Chondrocyte (in vitro differentiated cells): ENCODE measurements around the gene NFATC4. TPM values are rescaled to one million over a fixed set of nuclear protein-coding genes. Genes with fewer than 3 reads are reported as not detected.

Experiments
- DNase-seq: peaks from one replicate; pipeline ENCODE4 v3.0.0; 2021; ENCODE audit warnings: mixed read lengths, low spot score
- H3K27ac Mint-ChIP-seq: one replicate; pipeline ENCODE4 v1.8.0; 2021; ENCODE audit warnings: mild to moderate bottlenecking, moderate library complexity, mixed read lengths; ENCODE audit not compliant: unreplicated experiment
- H3K27me3 Mint-ChIP-seq: 2 replicates; pipeline ENCODE4 v1.8.0; 2021; ENCODE audit warnings: low read depth, mixed read lengths
- H3K36me3 Mint-ChIP-seq: 2 replicates; pipeline ENCODE4 v1.8.0; 2021; ENCODE audit warnings: low read depth, mixed read lengths
- H3K4me1 Mint-ChIP-seq: 2 replicates; pipeline ENCODE4 v1.8.0; 2021; ENCODE audit warnings: low read depth, mild to moderate bottlenecking, mixed read lengths
- H3K4me3 Mint-ChIP-seq: one replicate; pipeline ENCODE4 v1.8.0; 2021; ENCODE audit warnings: mild to moderate bottlenecking, moderate library complexity, mixed read lengths; ENCODE audit not compliant: unreplicated experiment
- H3K9me3 Mint-ChIP-seq: 2 replicates; pipeline ENCODE4 v1.8.0; 2021; ENCODE audit warnings: low read depth, mixed read lengths
- total RNA-seq: library from RNA; stranded (reverse); gene quantifications from 3 replicates; pipeline ENCODE4 v1.2.1, GENCODE V29; 2021
- TF ChIP-seq, protein P1 (sequence below): fragments of 200-600 bp; sonication (generic); IDR thresholded peaks from 2 replicates; pipeline ENCODE4 v1.5.0; 2021; ENCODE audit warnings: antibody characterized with exemption, mild to moderate bottlenecking, moderate library complexity

NFATC4 gene
- total RNA-seq, 1 donor from 2014 or later = 97.7 TPM

DNA sequence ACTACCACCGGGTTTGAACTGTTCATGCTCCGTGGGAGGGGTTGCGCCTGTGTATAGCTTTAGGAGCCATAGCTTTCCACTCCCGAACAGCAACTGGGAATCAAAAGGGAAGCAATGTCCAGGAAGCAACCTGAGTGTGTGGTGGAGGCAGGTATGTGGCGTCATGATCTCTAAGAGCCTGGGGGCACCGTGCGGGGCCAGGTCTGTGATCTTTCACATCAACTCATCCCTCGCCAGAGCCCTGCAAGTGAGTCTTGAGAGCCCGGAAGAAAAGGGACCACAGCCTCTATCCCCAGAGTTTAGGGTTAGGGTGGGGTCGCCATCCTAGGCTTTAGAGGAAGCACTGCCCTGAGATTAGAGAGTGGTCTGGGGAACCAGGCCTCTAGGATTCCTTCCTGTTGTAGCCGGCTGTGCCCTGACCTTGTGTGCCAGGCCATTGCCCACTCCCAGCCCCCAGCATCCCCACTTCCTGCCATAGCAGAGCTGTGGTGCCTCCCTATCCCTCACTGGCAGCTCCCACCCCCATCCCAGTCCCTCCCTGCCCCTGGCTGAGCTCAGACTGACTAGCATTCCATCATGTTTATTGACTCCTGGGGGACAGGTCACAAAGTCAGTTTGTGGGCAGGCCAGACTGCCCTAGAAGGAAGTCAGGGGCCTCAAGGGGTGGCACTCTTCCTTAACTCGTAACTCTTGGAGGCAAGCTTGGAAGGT lies 32.4 kb upstream of the NFATC4 start:
- Mint-ChIP-seq H3K4me3 (peak overlapping the region; percentile 59), H3K4me1 (peaks cover 33% of the 10 kb centered on the region), H3K36me3 (no peaks in the 10 kb centered on the region), H3K27ac (no peak overlapping the region), H3K27me3 (peaks cover 18% of the 10 kb centered on the region), H3K9me3 (no peaks in the 10 kb centered on the region)
- no peak for DNase-seq
- TF ChIP-seq, protein P1, sequence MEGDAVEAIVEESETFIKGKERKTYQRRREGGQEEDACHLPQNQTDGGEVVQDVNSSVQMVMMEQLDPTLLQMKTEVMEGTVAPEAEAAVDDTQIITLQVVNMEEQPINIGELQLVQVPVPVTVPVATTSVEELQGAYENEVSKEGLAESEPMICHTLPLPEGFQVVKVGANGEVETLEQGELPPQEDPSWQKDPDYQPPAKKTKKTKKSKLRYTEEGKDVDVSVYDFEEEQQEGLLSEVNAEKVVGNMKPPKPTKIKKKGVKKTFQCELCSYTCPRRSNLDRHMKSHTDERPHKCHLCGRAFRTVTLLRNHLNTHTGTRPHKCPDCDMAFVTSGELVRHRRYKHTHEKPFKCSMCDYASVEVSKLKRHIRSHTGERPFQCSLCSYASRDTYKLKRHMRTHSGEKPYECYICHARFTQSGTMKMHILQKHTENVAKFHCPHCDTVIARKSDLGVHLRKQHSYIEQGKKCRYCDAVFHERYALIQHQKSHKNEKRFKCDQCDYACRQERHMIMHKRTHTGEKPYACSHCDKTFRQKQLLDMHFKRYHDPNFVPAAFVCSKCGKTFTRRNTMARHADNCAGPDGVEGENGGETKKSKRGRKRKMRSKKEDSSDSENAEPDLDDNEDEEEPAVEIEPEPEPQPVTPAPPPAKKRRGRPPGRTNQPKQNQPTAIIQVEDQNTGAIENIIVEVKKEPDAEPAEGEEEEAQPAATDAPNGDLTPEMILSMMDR = no peak

DNA sequence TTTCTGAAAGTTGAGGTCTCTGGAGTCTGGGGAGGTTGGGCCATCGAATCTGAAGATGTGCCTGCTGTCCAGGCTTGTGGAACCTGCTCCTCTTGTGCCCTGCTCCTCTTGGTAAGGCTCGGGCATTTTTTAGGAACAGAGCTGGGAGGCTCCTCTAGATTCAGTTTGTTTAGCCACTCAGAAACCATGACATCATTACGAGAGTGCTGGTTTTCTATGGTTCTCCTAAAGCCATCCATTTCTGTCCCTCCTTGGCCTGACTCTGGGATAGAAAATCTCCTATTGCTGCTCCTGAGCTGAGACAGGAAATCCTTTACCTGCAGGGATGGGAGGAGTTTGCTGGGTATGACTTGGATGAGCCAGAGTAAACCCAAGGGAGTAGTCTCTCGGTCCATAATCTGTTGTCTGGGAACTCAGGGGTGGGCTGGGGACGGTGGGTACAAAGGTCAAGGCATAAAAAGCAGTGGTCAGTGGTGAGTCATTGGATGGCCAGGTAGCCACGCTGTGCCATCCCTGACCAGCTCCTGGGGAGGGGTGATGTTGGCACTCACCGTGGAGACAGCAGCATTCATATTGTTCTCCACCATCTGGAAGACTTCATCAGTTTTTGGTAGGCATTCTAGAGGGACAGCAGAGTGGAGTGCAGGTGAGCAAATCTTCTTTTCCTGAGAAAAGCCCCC lies 30.7 kb upstream of the NFATC4 start:
- DNase-seq = no peak
- no peaks in the 10 kb centered on the region for H3K9me3 Mint-ChIP-seq

DNA sequence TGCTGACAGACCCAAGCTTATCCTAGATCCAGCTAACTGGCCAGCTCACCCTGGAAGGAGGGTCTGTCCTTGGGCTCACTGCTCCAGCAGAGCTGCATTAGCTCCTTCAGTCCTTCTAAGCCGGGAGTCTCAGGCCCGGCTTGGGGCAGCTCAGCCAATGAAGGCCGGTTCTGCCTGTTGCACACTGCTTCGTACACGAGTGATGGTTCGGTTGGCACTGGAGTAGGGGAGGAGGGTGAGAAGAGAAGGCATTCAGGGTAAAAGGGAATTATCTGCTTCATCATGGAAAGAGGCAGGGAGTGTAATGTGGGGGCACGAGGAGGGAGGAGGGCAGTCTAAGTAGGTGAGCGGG lies 30.2 kb upstream of the NFATC4 start:
- Mint-ChIP-seq H3K27ac (no peak overlapping the region), H3K9me3 (no peaks in the 10 kb centered on the region), H3K27me3 (peaks cover 15% of the 10 kb centered on the region), H3K4me3 (no peak overlapping the region), H3K36me3 (no peaks in the 10 kb centered on the region), H3K4me1 (peaks cover 27% of the 10 kb centered on the region)
- no peak for DNase-seq
- TF ChIP-seq, protein P1 = no peak

More for the DNA sequence above, 30.7 kb upstream of the NFATC4 start:
- Mint-ChIP-seq H3K4me1 (peaks cover 29% of the 10 kb centered on the region), H3K27me3 (peaks cover 17% of the 10 kb centered on the region), H3K27ac (no peak overlapping the region), H3K36me3 (no peaks in the 10 kb centered on the region), H3K4me3 (no peak overlapping the region)
- TF ChIP-seq, protein P1 = no peak

DNA sequence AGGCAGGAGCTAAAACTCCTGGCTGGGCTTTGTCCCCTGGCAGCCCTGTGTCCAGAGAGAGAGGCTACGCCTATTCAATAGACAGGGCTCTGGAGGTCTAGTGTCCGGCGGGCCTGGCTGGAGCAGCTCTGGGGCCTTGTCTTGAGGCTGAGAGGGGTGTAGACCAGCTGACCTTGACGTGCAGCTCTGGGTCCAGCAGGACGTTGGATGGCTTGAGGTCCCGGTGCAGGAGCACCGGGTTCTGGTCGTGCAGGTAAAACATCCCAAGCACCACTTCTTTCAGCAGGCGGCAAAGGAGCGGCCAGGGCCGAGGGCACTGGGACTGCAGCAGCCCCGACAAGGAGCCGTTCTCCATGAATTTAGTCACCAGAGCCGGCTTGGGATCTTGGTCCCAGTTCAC lies 29.1 kb upstream of the NFATC4 start:
- Mint-ChIP-seq H3K4me1 (peaks cover 20% of the 10 kb centered on the region), H3K4me3 (no peak overlapping the region), H3K9me3 (no peaks in the 10 kb centered on the region), H3K27ac (no peak overlapping the region), H3K36me3 (no peaks in the 10 kb centered on the region), H3K27me3 (peaks cover 19% of the 10 kb centered on the region)
- no peak for DNase-seq
- TF ChIP-seq, protein P1 = no peak

DNA sequence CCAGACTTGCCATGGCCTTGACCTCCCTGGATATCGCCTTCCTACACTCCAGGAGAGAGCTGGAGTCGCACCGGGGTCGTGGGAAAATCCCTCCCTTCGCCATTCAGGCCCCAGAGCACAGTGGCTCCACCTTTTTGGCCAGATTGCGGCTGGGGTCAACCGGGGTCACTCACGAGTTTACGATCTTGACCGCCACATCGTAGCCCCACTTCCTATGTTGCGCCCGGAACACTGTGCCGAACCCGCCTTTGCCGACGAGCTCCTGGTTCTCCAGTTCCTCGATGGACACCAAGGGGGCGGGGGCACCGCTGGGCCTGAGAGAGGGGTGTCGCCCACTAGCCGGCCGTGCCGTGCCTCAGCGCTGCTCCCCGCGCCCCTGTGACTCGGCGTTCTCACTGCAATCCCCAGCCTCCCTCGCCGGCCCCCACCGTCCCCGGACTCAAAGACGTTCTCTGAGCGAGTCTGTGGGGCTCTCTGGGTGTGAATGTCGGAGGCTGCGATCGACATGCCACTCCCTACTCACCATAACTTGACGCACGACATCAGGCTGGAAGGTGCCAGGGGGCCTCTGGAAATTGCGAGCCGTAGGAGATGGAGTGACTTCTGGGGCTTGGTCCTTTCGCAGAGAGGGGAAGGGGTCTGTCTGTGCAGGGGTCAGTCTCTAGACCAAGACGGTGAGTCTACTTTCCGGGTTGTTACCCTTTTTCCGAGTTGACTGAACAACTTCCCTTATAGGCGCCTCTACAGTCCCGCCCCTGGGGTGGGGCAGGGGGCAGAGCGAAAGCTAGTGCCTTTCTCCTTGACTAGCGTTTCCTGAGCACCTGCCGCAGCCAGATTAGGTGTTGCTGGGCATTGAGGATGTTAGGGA lies 28.5 kb upstream of the NFATC4 start, which contains the start of gene RIPK3:
RIPK3 (minus strand) TSS at position 708 of the 868 bp plus-strand sequence; CDS start at position 543, 165 bp downstream.
- TF ChIP-seq, protein P1 = no peak
- peak within 1 kb of the TSS; percentile 60 for H3K4me3 Mint-ChIP-seq
- H3K9me3 Mint-ChIP-seq = no peaks in the 10 kb centered on the region
- H3K27ac Mint-ChIP-seq = no peak within 1 kb of the TSS
- H3K4me1 Mint-ChIP-seq = peaks cover 14% of the 10 kb centered on the region
- no peak for DNase-seq
- no peaks in the 10 kb centered on the region for H3K36me3 Mint-ChIP-seq
- peaks cover 23% of the 10 kb centered on the region for H3K27me3 Mint-ChIP-seq
